Activated T-cell treated with anti-CD3 and anti-CD28 coated beads, Interleukin-2, amount 50 U/mL, for 4 hours (primary cell): Measurements from ENCODE around the gene FOXD1. TPM values are rescaled to one million over a fixed set of nuclear protein-coding genes. Genes with fewer than 3 reads are reported as not detected.

Source experiments
- total RNA-seq, 3 donors: library from RNA; stranded (reverse); gene quantifications; one replicate each; pipeline ENCODE4 v1.2.1, GENCODE V29; 2021

The FOXD1 gene
- total RNA-seq, 3 donors from 2014 or later = 0.13 TPM; not detected in 2

Other genes starting within 250 kb of the FOXD1 start
- 1,000 to 10,000 TPM in 2 of 3 donors, 100 to 1,000 TPM in 1; 967 to 1,090 (median 1,019) TPM for gene BTF3, start 49.7 kb upstream of the FOXD1 start, total RNA-seq
- gene ANKRA2, start 116.9 kb upstream of the FOXD1 start, total RNA-seq = 1 to 10 TPM; 5.5 to 9.8 (median 7.4) TPM
- 10 to 100 TPM; 72.9 to 78.1 (median 74.7) TPM for gene UTP15, start 117.0 kb upstream of the FOXD1 start, total RNA-seq
- under 1 TPM; 0.05 to 0.23 (median 0.14) TPM for gene ARHGEF28, start 177.4 kb upstream of the FOXD1 start, total RNA-seq